WTC11 (cell line): ENCODE data around the gene CFAP77. TPM values are rescaled to one million over a fixed set of nuclear protein-coding genes. Genes with fewer than 3 reads are reported as not detected.

Source experiments
- ATAC-seq: fragments of 200-7000 bp; cut with Tn5 transposase; 2 replicates; pipeline ENCODE4 v1.10.0; 2021; ENCODE audit warnings: mild to moderate bottlenecking, moderate library complexity
- CTCF ChIA-PET: fragments of 300-600 bp; sonication (Branson Sonifier 250); formaldehyde crosslinking; loops from one replicate; lab custom pipeline; 2021; ENCODE audit warnings: antibody characterized with exemption; lab: Charles Lee
- POLR2A ChIA-PET: fragments of 350-600 bp; sonication (Branson Sonifier 250); formaldehyde crosslinking; loops from one replicate; lab custom pipeline; 2021; ENCODE audit warnings: antibody characterized with exemption; lab: Charles Lee
- DNase-seq: peaks from one replicate; pipeline ENCODE4 v3.0.0; 2021; ENCODE audit warnings: low spot score
- H3K27ac Mint-ChIP-seq: 2 replicates; pipeline ENCODE4 v1.8.0; 2021; ENCODE audit warnings: mixed read lengths
- H3K27me3 Mint-ChIP-seq: 2 replicates; pipeline ENCODE4 v1.8.0; 2021; ENCODE audit warnings: low read depth, mild to moderate bottlenecking, moderate library complexity, mixed read lengths
- H3K36me3 Mint-ChIP-seq: 2 replicates; pipeline ENCODE4 v1.8.0; 2021; ENCODE audit warnings: mixed read lengths
- H3K4me1 Mint-ChIP-seq: 2 replicates; pipeline ENCODE4 v1.8.0; 2022; ENCODE audit warnings: mixed read lengths
- H3K4me3 Mint-ChIP-seq: 2 replicates; pipeline ENCODE4 v1.8.0; 2021; ENCODE audit warnings: mild to moderate bottlenecking, moderate library complexity, mixed read lengths
- H3K9me3 Mint-ChIP-seq: 2 replicates; pipeline ENCODE4 v1.8.0; 2021; ENCODE audit warnings: mixed read lengths
- FOXJ3 ChIP-seq: sonication (generic); formaldehyde crosslinking; IDR thresholded peaks from 2 replicates; pipeline ENCODE4 v1.9.0; 2021; ENCODE audit warnings: missing genetic modification reagents, mild to moderate bottlenecking, borderline replicate concordance
- FOXP1 ChIP-seq: sonication (generic); formaldehyde crosslinking; IDR thresholded peaks from 2 replicates; pipeline ENCODE4 v1.8.0; 2022; ENCODE audit warnings: missing genetic modification reagents, mild to moderate bottlenecking, moderate library complexity, borderline replicate concordance
- GTF2I ChIP-seq: fragments of 250-450 bp; sonication (Bioruptor Pico); conservative IDR thresholded peaks from 2 replicates; pipeline ENCODE4 v1.4.0; 2021; ENCODE audit warnings: mild to moderate bottlenecking
- IRF2 ChIP-seq: sonication (generic); formaldehyde crosslinking; IDR thresholded peaks from 2 replicates; pipeline ENCODE4 v1.8.0; 2022; ENCODE audit warnings: low read depth, missing genetic modification reagents, borderline replicate concordance
- KAT7 ChIP-seq: sonication (generic); formaldehyde crosslinking; IDR thresholded peaks from 2 replicates; pipeline ENCODE4 v1.8.1; 2023; ENCODE audit warnings: missing genetic modification reagents, mild to moderate bottlenecking, borderline replicate concordance
- MXD4 ChIP-seq: fragments of 250-450 bp; sonication (Bioruptor Pico); IDR thresholded peaks from 2 replicates; pipeline ENCODE4 v1.8.0; 2021; ENCODE audit warnings: mild to moderate bottlenecking, moderate library complexity, borderline replicate concordance
- NR3C1 ChIP-seq: sonication (generic); formaldehyde crosslinking; conservative IDR thresholded peaks from 2 replicates; pipeline ENCODE4 v1.8.1; 2023; ENCODE audit warnings: low read depth, mild to moderate bottlenecking, missing genetic modification reagents
- TCF7 ChIP-seq: sonication (generic); formaldehyde crosslinking; IDR thresholded peaks from 2 replicates; pipeline ENCODE4 v1.8.0; 2022; ENCODE audit warnings: mild to moderate bottlenecking, low read depth, missing genetic modification reagents, moderate library complexity
- ZNF263 ChIP-seq: sonication (generic); formaldehyde crosslinking; IDR thresholded peaks from 2 replicates; pipeline ENCODE4 v1.8.1; 2022; ENCODE audit warnings: low read depth, mild to moderate bottlenecking, moderate library complexity, missing genetic modification reagents
- ZNF671 ChIP-seq: fragments of 250-450 bp; sonication (Bioruptor Pico); IDR thresholded peaks from 2 replicates; pipeline ENCODE4 v1.8.0; 2021; ENCODE audit warnings: mild to moderate bottlenecking
- total RNA-seq: library from RNA; stranded (reverse); gene quantifications from 3 replicates; pipeline ENCODE4 v1.2.3, GENCODE V29; 2021
- TF ChIP-seq, protein P1 (sequence below): sonication (generic); formaldehyde crosslinking; IDR thresholded peaks from 2 replicates; pipeline ENCODE4 v1.8.1; 2022; ENCODE audit warnings: mild to moderate bottlenecking, moderate library complexity, missing genetic modification reagents
- TF ChIP-seq, protein P2 (sequence below): fragments of 200-600 bp; IDR thresholded peaks from 2 replicates; pipeline ENCODE4 v1.8.0; 2022; ENCODE audit warnings: antibody characterized with exemption
- TF ChIP-seq, protein P3 (sequence below): sonication (generic); formaldehyde crosslinking; IDR thresholded peaks from 2 replicates; pipeline ENCODE4 v1.8.0; 2022; ENCODE audit warnings: mild to moderate bottlenecking, missing genetic modification reagents
- TF ChIP-seq, protein P4 (sequence below): fragments of 250-450 bp; sonication (Bioruptor Pico); IDR thresholded peaks from 2 replicates; pipeline ENCODE4 v1.9.0; 2021; ENCODE audit warnings: moderate library complexity, mild to moderate bottlenecking, inconsistent platforms, borderline replicate concordance
- TF ChIP-seq, protein P5 (sequence below): sonication (generic); formaldehyde crosslinking; IDR thresholded peaks from 2 replicates; pipeline ENCODE4 v1.8.0; 2023; ENCODE audit warnings: missing genetic modification reagents, mild to moderate bottlenecking, borderline replicate concordance
- TF ChIP-seq, protein P6 (sequence below): sonication (generic); formaldehyde crosslinking; IDR thresholded peaks from 2 replicates; pipeline ENCODE4 v1.8.1; 2022; ENCODE audit warnings: low read depth, missing genetic modification reagents, borderline replicate concordance

The CFAP77 gene
- total RNA-seq, 1 experiment from 2014 or later: 1.2 TPM

DNA sequence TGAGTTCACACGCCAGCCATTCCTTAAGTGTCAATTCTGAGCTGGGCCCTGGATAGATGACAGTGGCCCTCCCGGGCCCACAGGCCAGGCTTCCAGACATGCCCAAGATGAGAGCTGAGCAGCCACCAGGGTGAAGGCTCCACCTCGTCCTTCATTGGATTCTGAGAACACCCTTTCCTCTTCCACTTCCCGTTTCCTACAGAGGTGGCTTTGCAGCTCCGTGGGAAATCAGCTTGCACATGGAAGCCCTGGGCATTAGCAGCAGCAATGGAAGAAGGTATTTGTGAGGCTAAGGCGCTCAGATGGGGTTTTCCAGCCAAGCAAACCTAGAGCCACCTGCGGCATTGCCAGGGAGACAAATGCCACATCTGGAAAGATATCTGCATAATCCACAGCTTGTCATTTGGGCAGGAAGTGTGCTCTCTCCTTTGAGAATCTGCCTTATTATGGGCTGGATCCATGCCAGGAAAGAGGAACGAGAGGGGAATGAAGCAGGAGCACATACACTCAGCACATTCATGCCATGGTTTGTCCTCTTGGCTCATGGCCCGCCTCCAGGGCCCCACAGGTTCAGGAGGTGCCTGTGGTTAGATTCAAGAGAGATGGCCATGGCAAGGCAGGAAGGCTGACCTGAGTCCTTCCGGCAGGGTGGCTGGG, 34.1 kb downstream of the CFAP77 start:
- Mint-ChIP-seq H3K27me3 (no peaks in the 10 kb centered on the region; the same call in 1 of the 2 replicates), H3K4me3 (no peak overlapping the region), H3K4me1 (peaks cover 22% of the 10 kb centered on the region), H3K36me3 (no peaks in the 10 kb centered on the region), H3K9me3 (peaks cover 5% of the 10 kb centered on the region; the same call in 1 of the 2 replicates), H3K27ac (no peak overlapping the region)
- ChIA-PET POLR2A (interaction anchor here (0.7 kb wide), 1 partner anchor 44 kb away, joined by 3 read pairs; no protein-coding TSS in a partner anchor), CTCF (interaction anchor here (1.2 kb wide), 1 partner anchor 103 kb away, joined by 4 read pairs; no protein-coding TSS in a partner anchor)
- ATAC-seq (no peak), DNase-seq (no peak)
- TF ChIP-seq ZNF671 (CRISPR knock-in tag) (no peak), ZNF263 (CRISPR knock-in tag) (no peak)

DNA sequence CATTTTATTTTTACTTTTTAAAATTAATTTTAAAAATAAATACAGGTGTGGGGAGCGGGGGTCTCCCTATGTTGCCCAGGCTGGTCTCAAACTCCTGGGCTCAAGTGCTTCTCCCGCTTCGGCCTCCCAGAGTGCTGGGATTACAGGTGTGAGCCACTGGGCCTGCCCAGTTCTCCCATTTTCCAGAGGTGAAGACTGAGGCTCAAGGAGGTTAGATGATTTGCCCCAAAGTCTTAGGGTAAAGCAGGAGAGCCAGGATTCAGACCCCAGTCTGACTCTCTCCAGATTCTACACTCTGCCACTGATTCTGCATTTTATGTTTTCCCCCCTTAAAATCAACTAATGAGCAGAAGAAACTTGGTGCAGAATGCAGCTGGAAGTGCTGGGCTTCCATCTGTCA, 36.9 kb downstream of the CFAP77 start:
- ChIA-PET CTCF (interaction anchor here (0.6 to 1.8 kb wide), 16 partner anchors 10 to 126 kb away, joined by 3 to 8 read pairs (median 3); no protein-coding TSS in a partner anchor), POLR2A (no interaction called here)
- peaks cover 5% of the 10 kb centered on the region; the same call in 1 of the 2 replicates for H3K9me3 Mint-ChIP-seq

DNA sequence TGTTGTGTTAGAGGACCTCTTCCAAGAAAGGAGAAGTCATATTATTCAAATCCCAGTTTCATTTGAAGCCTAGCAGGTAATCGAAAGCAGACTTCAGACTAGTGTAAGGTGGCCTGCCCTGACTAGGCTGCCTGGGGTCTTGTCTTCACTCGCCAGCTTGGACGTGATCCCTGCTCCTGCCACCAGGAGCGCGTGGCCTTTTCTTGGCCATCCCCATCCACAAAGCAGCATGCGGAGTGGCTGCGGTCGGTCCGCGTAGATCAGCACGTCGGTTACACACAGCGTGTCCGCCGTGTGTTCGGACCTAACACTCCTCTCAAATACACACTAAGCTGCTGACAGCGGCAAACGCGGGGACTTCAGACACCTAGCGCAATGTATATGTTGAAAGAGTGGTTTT, 37.3 kb downstream of the CFAP77 start:
- POLR2A ChIA-PET: no interaction called here
- no peaks in the 10 kb centered on the region for H3K27me3 Mint-ChIP-seq
- DNase-seq (peak; percentile 73), ATAC-seq (peak; percentile 99)
- H3K4me1 Mint-ChIP-seq: peaks cover 6% of the 10 kb centered on the region; the same call in 1 of the 2 replicates
- TF ChIP-seq, protein P1, sequence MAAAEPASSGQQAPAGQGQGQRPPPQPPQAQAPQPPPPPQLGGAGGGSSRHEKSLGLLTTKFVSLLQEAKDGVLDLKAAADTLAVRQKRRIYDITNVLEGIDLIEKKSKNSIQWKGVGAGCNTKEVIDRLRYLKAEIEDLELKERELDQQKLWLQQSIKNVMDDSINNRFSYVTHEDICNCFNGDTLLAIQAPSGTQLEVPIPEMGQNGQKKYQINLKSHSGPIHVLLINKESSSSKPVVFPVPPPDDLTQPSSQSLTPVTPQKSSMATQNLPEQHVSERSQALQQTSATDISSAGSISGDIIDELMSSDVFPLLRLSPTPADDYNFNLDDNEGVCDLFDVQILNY (CRISPR knock-in tag): no peak
- TF ChIP-seq, protein P2, sequence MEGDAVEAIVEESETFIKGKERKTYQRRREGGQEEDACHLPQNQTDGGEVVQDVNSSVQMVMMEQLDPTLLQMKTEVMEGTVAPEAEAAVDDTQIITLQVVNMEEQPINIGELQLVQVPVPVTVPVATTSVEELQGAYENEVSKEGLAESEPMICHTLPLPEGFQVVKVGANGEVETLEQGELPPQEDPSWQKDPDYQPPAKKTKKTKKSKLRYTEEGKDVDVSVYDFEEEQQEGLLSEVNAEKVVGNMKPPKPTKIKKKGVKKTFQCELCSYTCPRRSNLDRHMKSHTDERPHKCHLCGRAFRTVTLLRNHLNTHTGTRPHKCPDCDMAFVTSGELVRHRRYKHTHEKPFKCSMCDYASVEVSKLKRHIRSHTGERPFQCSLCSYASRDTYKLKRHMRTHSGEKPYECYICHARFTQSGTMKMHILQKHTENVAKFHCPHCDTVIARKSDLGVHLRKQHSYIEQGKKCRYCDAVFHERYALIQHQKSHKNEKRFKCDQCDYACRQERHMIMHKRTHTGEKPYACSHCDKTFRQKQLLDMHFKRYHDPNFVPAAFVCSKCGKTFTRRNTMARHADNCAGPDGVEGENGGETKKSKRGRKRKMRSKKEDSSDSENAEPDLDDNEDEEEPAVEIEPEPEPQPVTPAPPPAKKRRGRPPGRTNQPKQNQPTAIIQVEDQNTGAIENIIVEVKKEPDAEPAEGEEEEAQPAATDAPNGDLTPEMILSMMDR: peak; percentile 42; the same call in 1 of the 2 replicates
- TF ChIP-seq, protein P3, sequence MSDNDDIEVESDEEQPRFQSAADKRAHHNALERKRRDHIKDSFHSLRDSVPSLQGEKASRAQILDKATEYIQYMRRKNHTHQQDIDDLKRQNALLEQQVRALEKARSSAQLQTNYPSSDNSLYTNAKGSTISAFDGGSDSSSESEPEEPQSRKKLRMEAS (CRISPR knock-in tag): peak; percentile 47; the same call in 1 of the 2 replicates
- H3K9me3 Mint-ChIP-seq: peaks cover 5% of the 10 kb centered on the region; the same call in 1 of the 2 replicates
- no peak overlapping the region for H3K27ac Mint-ChIP-seq
- H3K4me3 Mint-ChIP-seq: no peak overlapping the region
- CTCF ChIA-PET: interaction anchor here (0.6 to 1.8 kb wide), 17 partner anchors 11 to 125 kb away, joined by 3 to 8 read pairs (median 3); no protein-coding TSS in a partner anchor
- no peaks in the 10 kb centered on the region for H3K36me3 Mint-ChIP-seq

More for the DNA sequence above, 36.9 kb downstream of the CFAP77 start:
- Mint-ChIP-seq H3K4me1 (peaks cover 6% of the 10 kb centered on the region), H3K27ac (no peak overlapping the region), H3K36me3 (no peaks in the 10 kb centered on the region), H3K4me3 (no peak overlapping the region), H3K27me3 (no peaks in the 10 kb centered on the region; the same call in 1 of the 2 replicates)
- DNase-seq: no peak
- ATAC-seq: no peak
- no peak for TF ChIP-seq KAT7 (CRISPR knock-in tag)
- 0 out of 2 replicates have a peak, but pooled peaks have one; percentile 29 for TF ChIP-seq GTF2I (CRISPR knock-in tag)

DNA sequence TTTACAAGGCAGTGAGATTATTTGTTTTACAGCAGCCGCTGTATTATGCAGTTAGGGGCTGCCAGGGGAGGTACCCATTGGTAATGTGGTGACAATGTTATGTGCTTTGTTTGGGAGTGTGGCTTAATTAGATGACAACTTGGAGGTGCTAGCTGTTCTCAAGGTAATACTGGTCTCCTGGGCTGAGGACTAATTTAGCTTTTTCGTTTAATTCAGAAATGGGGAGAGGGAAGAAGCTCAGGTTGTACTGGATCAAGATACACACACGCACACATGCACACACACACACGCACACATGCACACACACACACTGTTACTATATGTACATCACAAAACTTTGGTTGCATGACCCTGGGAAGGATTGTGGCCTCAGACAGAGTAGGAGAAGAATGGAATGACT, 37.9 kb downstream of the CFAP77 start:
- POLR2A ChIA-PET: no interaction called here
- DNase-seq (no peak), ATAC-seq (no peak)
- Mint-ChIP-seq H3K4me3 (no peak overlapping the region), H3K27me3 (no peaks in the 10 kb centered on the region), H3K27ac (no peak overlapping the region), H3K4me1 (peaks cover 6% of the 10 kb centered on the region; the same call in 1 of the 2 replicates), H3K9me3 (peaks cover 5% of the 10 kb centered on the region; the same call in 1 of the 2 replicates), H3K36me3 (no peaks in the 10 kb centered on the region)
- CTCF ChIA-PET: interaction anchor here (0.8 to 1.8 kb wide), 12 partner anchors 10 to 125 kb away, joined by 3 to 8 read pairs (median 3); no protein-coding TSS in a partner anchor
- TF ChIP-seq, protein P4, sequence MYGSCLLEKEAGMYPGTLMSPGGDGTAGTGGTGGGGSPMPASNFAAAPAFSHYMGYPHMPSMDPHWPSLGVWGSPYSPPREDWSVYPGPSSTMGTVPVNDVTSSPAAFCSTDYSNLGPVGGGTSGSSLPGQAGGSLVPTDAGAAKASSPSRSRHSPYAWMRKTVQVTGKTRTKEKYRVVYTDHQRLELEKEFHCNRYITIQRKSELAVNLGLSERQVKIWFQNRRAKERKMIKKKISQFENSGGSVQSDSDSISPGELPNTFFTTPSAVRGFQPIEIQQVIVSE: no peak
- TF ChIP-seq IRF2 (no peak), FOXJ3 (CRISPR knock-in tag) (no peak), TCF7 (no peak), MXD4 (CRISPR knock-in tag) (no peak), FOXP1 (CRISPR knock-in tag) (no peak), NR3C1 (CRISPR knock-in tag) (no peak)
- TF ChIP-seq, protein P5, sequence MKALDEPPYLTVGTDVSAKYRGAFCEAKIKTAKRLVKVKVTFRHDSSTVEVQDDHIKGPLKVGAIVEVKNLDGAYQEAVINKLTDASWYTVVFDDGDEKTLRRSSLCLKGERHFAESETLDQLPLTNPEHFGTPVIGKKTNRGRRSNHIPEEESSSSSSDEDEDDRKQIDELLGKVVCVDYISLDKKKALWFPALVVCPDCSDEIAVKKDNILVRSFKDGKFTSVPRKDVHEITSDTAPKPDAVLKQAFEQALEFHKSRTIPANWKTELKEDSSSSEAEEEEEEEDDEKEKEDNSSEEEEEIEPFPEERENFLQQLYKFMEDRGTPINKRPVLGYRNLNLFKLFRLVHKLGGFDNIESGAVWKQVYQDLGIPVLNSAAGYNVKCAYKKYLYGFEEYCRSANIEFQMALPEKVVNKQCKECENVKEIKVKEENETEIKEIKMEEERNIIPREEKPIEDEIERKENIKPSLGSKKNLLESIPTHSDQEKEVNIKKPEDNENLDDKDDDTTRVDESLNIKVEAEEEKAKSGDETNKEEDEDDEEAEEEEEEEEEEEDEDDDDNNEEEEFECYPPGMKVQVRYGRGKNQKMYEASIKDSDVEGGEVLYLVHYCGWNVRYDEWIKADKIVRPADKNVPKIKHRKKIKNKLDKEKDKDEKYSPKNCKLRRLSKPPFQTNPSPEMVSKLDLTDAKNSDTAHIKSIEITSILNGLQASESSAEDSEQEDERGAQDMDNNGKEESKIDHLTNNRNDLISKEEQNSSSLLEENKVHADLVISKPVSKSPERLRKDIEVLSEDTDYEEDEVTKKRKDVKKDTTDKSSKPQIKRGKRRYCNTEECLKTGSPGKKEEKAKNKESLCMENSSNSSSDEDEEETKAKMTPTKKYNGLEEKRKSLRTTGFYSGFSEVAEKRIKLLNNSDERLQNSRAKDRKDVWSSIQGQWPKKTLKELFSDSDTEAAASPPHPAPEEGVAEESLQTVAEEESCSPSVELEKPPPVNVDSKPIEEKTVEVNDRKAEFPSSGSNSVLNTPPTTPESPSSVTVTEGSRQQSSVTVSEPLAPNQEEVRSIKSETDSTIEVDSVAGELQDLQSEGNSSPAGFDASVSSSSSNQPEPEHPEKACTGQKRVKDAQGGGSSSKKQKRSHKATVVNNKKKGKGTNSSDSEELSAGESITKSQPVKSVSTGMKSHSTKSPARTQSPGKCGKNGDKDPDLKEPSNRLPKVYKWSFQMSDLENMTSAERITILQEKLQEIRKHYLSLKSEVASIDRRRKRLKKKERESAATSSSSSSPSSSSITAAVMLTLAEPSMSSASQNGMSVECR (CRISPR knock-in tag): no peak
- TF ChIP-seq, protein P6, sequence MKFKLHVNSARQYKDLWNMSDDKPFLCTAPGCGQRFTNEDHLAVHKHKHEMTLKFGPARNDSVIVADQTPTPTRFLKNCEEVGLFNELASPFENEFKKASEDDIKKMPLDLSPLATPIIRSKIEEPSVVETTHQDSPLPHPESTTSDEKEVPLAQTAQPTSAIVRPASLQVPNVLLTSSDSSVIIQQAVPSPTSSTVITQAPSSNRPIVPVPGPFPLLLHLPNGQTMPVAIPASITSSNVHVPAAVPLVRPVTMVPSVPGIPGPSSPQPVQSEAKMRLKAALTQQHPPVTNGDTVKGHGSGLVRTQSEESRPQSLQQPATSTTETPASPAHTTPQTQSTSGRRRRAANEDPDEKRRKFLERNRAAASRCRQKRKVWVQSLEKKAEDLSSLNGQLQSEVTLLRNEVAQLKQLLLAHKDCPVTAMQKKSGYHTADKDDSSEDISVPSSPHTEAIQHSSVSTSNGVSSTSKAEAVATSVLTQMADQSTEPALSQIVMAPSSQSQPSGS (CRISPR knock-in tag): no peak
